Panc1 (cell line): Measurements from ENCODE around the gene ARHGEF39. TPM values are rescaled to one million over a fixed set of nuclear protein-coding genes. Genes with fewer than 3 reads are reported as not detected.

Experiments used
- ATAC-seq: fragments of 200-7000 bp; cut with Tn5 transposase; 2 replicates; pipeline ENCODE4 v1.9.1; 2020; ENCODE audit warnings: mild to moderate bottlenecking, moderate library complexity
- BruUV-seq: library from RNA; stranded (reverse); fragments of 400-500 nt; replicated peaks from 2 replicates; lab custom pipeline; 2021; lab: Mats Ljungman, UMichigan
- CTCF ChIA-PET: fragments of 300-600 bp; sonication (Branson Sonifier 250); formaldehyde crosslinking; loops from one replicate; lab custom pipeline; 2022; ENCODE audit warnings: antibody characterized with exemption; lab: Charles Lee
- POLR2A ChIA-PET: fragments of 300-600 bp; sonication (Branson Sonifier 250); formaldehyde crosslinking; loops from one replicate; lab custom pipeline; 2022; ENCODE audit warnings: antibody characterized with exemption; lab: Charles Lee
- DNase-seq: peaks from one replicate; pipeline ENCODE4 v3.0.0-alpha.2; 2010; ENCODE audit warnings: low read depth, low spot score
- H3K27ac ChIP-seq: 2 replicates; pipeline ENCODE4 v1.5.1; 2011; ENCODE audit warnings: mild to moderate bottlenecking, low read length, inconsistent platforms
- H3K27me3 ChIP-seq: fragments of 200-500 bp; sonication (Bioruptor generic); 2 replicates; pipeline ENCODE4 v1.6.0; 2014; ENCODE audit warnings: low read length, inconsistent platforms; ENCODE audit not compliant: control insufficient read depth, insufficient read depth
- H3K36me3 ChIP-seq: fragments of 200-500 bp; sonication (Bioruptor generic); 2 replicates; pipeline ENCODE4 v1.5.1; 2014; ENCODE audit warnings: inconsistent platforms, mild to moderate bottlenecking, low read length, moderate library complexity; ENCODE audit not compliant: control insufficient read depth, insufficient read depth
- H3K4me1 ChIP-seq: 2 replicates; pipeline ENCODE4 v1.5.1; 2011; ENCODE audit warnings: inconsistent platforms, mild to moderate bottlenecking, low read length, moderate library complexity; ENCODE audit not compliant: control insufficient read depth, insufficient read depth
- H3K4me3 ChIP-seq, 2 experiments: 2 replicates each; pipeline ENCODE4 v1.5.1; 2011 to 2012; ENCODE audit warnings: low read depth in 2 of 2, low read length in 2 of 2, mild to moderate bottlenecking in 2 of 2, inconsistent platforms in 1 of 2, moderate library complexity in 1 of 2
- H3K9me3 ChIP-seq: fragments of 200-500 bp; sonication (Bioruptor generic); 2 replicates; pipeline ENCODE4 v1.5.1; 2014; ENCODE audit warnings: low read depth, mild to moderate bottlenecking, inconsistent platforms, low read length, moderate library complexity; ENCODE audit not compliant: control insufficient read depth, insufficient read depth
- POLR2AphosphoS5 ChIP-seq: IDR thresholded peaks from 2 replicates; pipeline ENCODE4 v1.6.1; 2012; ENCODE audit warnings: mild to moderate bottlenecking, low read depth, low read length, moderate library complexity
- SIN3A ChIP-seq: IDR thresholded peaks from 2 replicates; pipeline ENCODE4 v1.6.1; 2012; ENCODE audit warnings: low read depth, mild to moderate bottlenecking, low read length, moderate library complexity, borderline replicate concordance; ENCODE audit not compliant: insufficient read depth
- TCF7L2 ChIP-seq: IDR thresholded peaks from 2 replicates; pipeline ENCODE4 v1.6.1; 2011; ENCODE audit warnings: mild to moderate bottlenecking, low read depth, low read length, inconsistent platforms
- in situ Hi-C: cut with HindIII; loops from 2 replicates; pipeline ENCODE4 v1.10.0; 2016; ENCODE audit warnings: low sequenced_read_pairs, low pct_unique_long_range_greater_than_20kb
- intact Hi-C: fragments of 100-400 bp; cut with micrococcal nuclease; formaldehyde crosslinking; loops from one replicate; pipeline ENCODE4 v1.10.0; 2022; ENCODE audit not compliant: unreplicated experiment
- total RNA-seq: library from RNA; stranded (reverse); gene quantifications from one replicate; pipeline ENCODE4 v1.2.1, GENCODE V29; 2021; ENCODE audit not compliant: unreplicated experiment
- TF ChIP-seq, protein P1 (sequence below): fragments of 450-650 bp; IDR thresholded peaks from 2 replicates; pipeline ENCODE4 v1.5.1; 2017; ENCODE audit warnings: mild to moderate bottlenecking
- TF ChIP-seq, protein P2 (sequence below), 2 experiments: IDR thresholded peaks; 2 replicates each; pipeline ENCODE4 v1.6.1; 2011 to 2012; ENCODE audit warnings: low read depth in 2 of 2, control low read depth in 1 of 2, low read length in 1 of 2, mild to moderate bottlenecking in 1 of 2, moderate library complexity in 1 of 2; ENCODE audit not compliant: insufficient read depth in 1 of 2

ARHGEF39 gene
- total RNA-seq, 1 experiment from 2014 or later = 34.0 TPM

DNA sequence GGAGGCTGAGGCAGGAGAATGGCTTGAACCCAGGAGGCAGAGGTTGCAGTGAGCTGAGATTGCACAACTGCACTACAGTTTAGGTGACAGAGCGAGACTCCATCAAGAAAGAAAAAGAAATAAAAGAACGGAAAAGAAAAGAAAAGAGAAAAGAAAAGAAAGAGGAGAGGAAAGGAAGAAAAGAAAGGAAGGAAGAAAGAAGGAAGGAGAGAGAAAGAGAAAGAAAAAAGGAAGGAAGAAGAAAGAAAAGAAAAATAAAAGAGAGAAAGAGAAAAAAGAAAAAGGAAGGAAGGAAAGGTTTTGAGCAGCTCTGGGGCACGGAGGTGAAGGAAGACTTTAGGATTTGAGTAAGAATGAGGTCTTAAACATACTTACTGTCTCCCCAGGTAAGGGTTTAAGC is 48.6 kb upstream of the ARHGEF39 start:
- DNase-seq = no peak
- BruUV-seq = no TSS peak
- in situ Hi-C loops (no loop called here), intact Hi-C loops (no loop called here)
- ChIA-PET CTCF (no interaction called here), POLR2A (no interaction called here)
- Histone ChIP-seq H3K27me3 (no peaks in the 10 kb centered on the region), H3K9me3 (no peaks in the 10 kb centered on the region), H3K4me1 (no peaks in the 10 kb centered on the region), H3K27ac (no peak overlapping the region), H3K4me3 (no peak overlapping the region), H3K36me3 (peaks cover 35% of the 10 kb centered on the region)
- no peak for ATAC-seq
- TF ChIP-seq POLR2AphosphoS5 (no peak), SIN3A (no peak), TCF7L2 (no peak)
- TF ChIP-seq, protein P1, sequence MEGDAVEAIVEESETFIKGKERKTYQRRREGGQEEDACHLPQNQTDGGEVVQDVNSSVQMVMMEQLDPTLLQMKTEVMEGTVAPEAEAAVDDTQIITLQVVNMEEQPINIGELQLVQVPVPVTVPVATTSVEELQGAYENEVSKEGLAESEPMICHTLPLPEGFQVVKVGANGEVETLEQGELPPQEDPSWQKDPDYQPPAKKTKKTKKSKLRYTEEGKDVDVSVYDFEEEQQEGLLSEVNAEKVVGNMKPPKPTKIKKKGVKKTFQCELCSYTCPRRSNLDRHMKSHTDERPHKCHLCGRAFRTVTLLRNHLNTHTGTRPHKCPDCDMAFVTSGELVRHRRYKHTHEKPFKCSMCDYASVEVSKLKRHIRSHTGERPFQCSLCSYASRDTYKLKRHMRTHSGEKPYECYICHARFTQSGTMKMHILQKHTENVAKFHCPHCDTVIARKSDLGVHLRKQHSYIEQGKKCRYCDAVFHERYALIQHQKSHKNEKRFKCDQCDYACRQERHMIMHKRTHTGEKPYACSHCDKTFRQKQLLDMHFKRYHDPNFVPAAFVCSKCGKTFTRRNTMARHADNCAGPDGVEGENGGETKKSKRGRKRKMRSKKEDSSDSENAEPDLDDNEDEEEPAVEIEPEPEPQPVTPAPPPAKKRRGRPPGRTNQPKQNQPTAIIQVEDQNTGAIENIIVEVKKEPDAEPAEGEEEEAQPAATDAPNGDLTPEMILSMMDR = no peak
- TF ChIP-seq, protein P2, sequence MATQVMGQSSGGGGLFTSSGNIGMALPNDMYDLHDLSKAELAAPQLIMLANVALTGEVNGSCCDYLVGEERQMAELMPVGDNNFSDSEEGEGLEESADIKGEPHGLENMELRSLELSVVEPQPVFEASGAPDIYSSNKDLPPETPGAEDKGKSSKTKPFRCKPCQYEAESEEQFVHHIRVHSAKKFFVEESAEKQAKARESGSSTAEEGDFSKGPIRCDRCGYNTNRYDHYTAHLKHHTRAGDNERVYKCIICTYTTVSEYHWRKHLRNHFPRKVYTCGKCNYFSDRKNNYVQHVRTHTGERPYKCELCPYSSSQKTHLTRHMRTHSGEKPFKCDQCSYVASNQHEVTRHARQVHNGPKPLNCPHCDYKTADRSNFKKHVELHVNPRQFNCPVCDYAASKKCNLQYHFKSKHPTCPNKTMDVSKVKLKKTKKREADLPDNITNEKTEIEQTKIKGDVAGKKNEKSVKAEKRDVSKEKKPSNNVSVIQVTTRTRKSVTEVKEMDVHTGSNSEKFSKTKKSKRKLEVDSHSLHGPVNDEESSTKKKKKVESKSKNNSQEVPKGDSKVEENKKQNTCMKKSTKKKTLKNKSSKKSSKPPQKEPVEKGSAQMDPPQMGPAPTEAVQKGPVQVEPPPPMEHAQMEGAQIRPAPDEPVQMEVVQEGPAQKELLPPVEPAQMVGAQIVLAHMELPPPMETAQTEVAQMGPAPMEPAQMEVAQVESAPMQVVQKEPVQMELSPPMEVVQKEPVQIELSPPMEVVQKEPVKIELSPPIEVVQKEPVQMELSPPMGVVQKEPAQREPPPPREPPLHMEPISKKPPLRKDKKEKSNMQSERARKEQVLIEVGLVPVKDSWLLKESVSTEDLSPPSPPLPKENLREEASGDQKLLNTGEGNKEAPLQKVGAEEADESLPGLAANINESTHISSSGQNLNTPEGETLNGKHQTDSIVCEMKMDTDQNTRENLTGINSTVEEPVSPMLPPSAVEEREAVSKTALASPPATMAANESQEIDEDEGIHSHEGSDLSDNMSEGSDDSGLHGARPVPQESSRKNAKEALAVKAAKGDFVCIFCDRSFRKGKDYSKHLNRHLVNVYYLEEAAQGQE (IDR thresholded peaks at IDR 0.05; ENCODE audit: insufficient read depth in 1 of 2, low read depth in 2 of 2, low read length in 1 of 2) = no peak

DNA sequence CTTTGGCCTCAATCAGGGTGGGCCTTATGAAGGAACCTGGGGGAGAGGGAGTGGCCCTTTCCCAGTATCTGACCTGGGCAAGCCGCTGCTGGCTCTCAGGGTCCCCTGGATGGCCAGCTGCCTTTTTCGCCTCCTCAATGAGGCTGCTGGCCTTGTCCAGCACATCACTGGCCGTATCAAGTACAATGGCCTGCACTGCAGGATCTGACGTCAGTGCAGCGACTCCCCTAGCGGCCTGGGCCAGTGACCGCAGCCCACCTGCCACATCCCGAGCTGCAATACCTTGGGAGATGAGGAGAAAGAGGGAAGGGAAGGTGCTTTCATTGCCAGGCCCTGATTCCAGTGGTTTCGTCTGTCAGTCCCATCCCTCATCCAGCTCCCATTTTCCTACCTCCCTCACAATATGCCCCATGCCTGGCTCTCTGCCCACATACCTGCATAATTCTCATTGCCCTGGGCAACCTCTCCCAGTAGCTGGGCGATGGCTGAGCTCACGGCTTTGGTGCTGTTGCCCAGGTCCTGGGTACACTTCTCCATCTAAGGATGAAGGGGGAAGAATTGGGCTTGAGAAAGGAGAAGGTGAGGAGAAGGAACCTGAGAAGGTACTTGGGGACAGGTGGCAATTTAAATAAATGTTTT is 47.9 kb upstream of the ARHGEF39 start:
- H3K36me3 ChIP-seq = peaks cover 37% of the 10 kb centered on the region
- no peak overlapping the region for H3K4me3 ChIP-seq
- ChIA-PET POLR2A (no interaction called here), CTCF (interaction anchor here (0.6 to 2.4 kb wide), 2 partner anchors 17 to 1583 kb away, joined by 3 to 6 read pairs; no protein-coding TSS in a partner anchor)
- no peak for DNase-seq
- TF ChIP-seq, protein P1 = no peak
- no peak for TF ChIP-seq SIN3A
- TF ChIP-seq TCF7L2 = no peak
- TF ChIP-seq, protein P2 (IDR thresholded peaks at IDR 0.05; ENCODE audit: insufficient read depth in 1 of 2, low read depth in 2 of 2, low read length in 1 of 2) = no peak
- no peak for TF ChIP-seq POLR2AphosphoS5
- in situ Hi-C loops = no loop called here
- no peaks in the 10 kb centered on the region for H3K27me3 ChIP-seq
- no peaks in the 10 kb centered on the region for H3K9me3 ChIP-seq
- no peak for ATAC-seq
- no TSS peak for BruUV-seq
- no peak overlapping the region for H3K27ac ChIP-seq
- H3K4me1 ChIP-seq = no peaks in the 10 kb centered on the region
- intact Hi-C loops = no loop called here
